Thyroid gland (tissue), 4 donors: Measurements from ENCODE around the gene IQCE. TPM values are rescaled to one million over a fixed set of nuclear protein-coding genes. Genes with fewer than 3 reads are reported as not detected.

Experiments used
- DNase-seq, 2 donors: peaks; one replicate each; pipeline ENCODE4 v3.0.0-alpha.2; 2019
- H3K27ac ChIP-seq, 3 donors: fragments of 200-600 bp; sonication (generic); 1 replicate in 2 of 3; 2 replicates in 1 of 3; pipeline ENCODE4 v1.5.1; 2016 to 2019; ENCODE audit warnings: mild to moderate bottlenecking in 1 of 3, moderate library complexity in 1 of 3
- H3K27me3 ChIP-seq: fragments of 200-600 bp; sonication (generic); one replicate; pipeline ENCODE4 v1.5.1; 2019
- H3K36me3 ChIP-seq, 2 donors: fragments of 200-600 bp; sonication (generic); one replicate each; pipeline ENCODE4 v1.5.1; 2016 to 2019
- H3K4me1 ChIP-seq, 2 donors: fragments of 200-600 bp; sonication (generic); one replicate each; pipeline ENCODE4 v1.5.1; 2017 to 2019
- H3K4me3 ChIP-seq, 3 donors: fragments of 200-600 bp; sonication (generic); replicated peaks in 1 of 3; 1 replicate in 2 of 3; 2 replicates in 1 of 3; pipeline ENCODE4 v1.5.1; 2016; ENCODE audit warnings: mild to moderate bottlenecking in 1 of 3
- H3K9me3 ChIP-seq: fragments of 200-600 bp; sonication (generic); one replicate; pipeline ENCODE4 v1.5.1; 2017
- POLR2A ChIP-seq, 2 donors: fragments of 450-650 bp; IDR thresholded peaks; one replicate each; pipeline ENCODE4 v1.6.1; 2017; ENCODE audit warnings: antibody characterized with exemption in 2 of 2, mild to moderate bottlenecking in 2 of 2, moderate library complexity in 1 of 2
- WGBS, 2 donors: methylation state at CpG; one replicate each; pipeline ENCODE4 v1.1.5; 2017; 5-methylcytosine and 5-hydroxymethylcytosine counted together
- intact Hi-C: fragments of 100-400 bp; cut with DNase I; formaldehyde crosslinking; loops from one replicate; pipeline ENCODE4 v1.15.1; 2023
- total RNA-seq, 4 donors: library from RNA; depleted of rRNA; stranded (reverse); fragments of >200 nt; gene quantifications; one replicate each; pipeline ENCODE4 v1.2.3, GENCODE V29; 2016
- TF ChIP-seq, protein P1 (sequence below), 6 experiments: fragments of 200-600 bp in 3 of 6; fragments of 450-650 bp in 3 of 6; sonication (generic) in 3 of 6; IDR thresholded peaks; one replicate each; pipeline ENCODE4 v1.5.1; 2016 to 2019; ENCODE audit warnings: antibody characterized with exemption in 6 of 6, mild to moderate bottlenecking in 2 of 6, inconsistent platforms in 1 of 6, moderate library complexity in 1 of 6

IQCE gene
- total RNA-seq, 4 donors from 2014 or later, result 16.0 to 40.2 (median 37.2) TPM

DNA sequence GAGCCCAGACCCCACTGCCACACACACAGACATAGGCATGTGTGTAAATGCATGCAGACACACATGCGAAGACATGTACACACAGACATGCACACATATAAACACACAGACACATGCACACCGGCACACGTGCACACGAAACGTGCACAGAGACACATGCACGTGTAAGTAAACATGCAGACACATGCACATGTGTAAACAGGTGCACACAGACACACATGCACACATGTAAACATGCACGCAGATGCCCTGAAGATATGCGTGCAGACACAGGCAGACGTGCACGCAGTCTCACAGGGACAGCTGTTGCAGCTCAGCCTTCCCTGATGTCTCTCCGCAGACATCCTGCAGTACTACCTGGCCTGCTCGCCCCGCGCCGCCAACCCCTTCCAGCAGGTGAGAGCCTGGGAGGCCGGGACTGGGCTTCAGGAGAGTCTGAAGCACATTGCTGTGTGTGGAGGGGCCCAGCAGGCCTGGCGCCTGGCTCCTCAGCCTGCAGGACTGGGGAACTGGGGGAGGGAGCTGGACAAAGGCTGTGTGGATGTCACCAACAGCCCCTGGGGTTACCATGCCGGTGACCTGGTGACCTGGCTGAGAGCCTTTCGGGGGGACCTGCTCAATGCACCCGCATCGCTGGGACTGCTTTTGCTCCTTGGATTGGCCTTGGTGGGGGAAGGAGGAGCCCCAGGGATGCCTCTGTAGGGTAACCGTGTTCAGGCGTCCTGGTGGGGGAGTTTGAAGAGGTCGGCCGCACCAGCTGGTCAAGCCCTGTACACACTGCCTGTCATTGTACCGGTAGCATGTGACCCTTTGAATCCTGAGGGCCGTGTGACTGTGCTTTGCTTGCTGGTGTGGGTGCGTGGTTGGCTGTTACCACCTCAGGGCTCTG lies 93.3 kb downstream of the IQCE start:
- intact Hi-C loops, result no loop called here
- DNase-seq, result no peak
- Histone ChIP-seq H3K36me3 (peaks cover 31 to 34% of the 10 kb centered on the region in 2 donors), H3K9me3 (no peaks in the 10 kb centered on the region), H3K27me3 (no peaks in the 10 kb centered on the region), H3K27ac (no peak overlapping the region), H3K4me1 (no peaks in the 10 kb centered on the region), H3K4me3 (no peak overlapping the region)
- no peak for TF ChIP-seq POLR2A (IDR thresholded peaks at IDR 0.05)
- TF ChIP-seq, protein P1, sequence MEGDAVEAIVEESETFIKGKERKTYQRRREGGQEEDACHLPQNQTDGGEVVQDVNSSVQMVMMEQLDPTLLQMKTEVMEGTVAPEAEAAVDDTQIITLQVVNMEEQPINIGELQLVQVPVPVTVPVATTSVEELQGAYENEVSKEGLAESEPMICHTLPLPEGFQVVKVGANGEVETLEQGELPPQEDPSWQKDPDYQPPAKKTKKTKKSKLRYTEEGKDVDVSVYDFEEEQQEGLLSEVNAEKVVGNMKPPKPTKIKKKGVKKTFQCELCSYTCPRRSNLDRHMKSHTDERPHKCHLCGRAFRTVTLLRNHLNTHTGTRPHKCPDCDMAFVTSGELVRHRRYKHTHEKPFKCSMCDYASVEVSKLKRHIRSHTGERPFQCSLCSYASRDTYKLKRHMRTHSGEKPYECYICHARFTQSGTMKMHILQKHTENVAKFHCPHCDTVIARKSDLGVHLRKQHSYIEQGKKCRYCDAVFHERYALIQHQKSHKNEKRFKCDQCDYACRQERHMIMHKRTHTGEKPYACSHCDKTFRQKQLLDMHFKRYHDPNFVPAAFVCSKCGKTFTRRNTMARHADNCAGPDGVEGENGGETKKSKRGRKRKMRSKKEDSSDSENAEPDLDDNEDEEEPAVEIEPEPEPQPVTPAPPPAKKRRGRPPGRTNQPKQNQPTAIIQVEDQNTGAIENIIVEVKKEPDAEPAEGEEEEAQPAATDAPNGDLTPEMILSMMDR (IDR thresholded peaks at IDR 0.05), result no peak
- WGBS, 2 donors, result 87 to 91% methylated on average over 13 to 27 of the region's 28 CpGs

DNA sequence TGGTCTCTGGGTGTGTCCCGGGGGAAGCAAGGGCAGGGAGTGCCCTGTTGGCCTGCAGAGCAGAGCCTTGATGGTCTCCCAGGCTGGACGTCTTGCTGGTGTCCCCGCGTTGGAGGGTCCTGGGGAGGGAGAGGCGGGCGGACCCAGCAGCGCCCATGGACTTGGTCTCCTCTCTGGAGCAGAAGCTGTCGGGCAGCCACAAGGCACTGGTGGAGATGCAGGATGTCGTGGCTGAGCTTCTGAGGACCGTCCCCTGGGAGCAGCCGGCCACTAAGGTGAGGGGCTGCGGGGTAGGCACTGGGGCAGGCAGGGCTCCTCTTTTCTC lies 93.9 kb downstream of the IQCE start:
- 96 to 98% methylated on average over 6 to 7 of the region's 12 CpGs for WGBS, 2 donors
- peaks cover 25 to 28% of the 10 kb centered on the region in 2 donors for H3K36me3 ChIP-seq
- intact Hi-C loops, result no loop called here

DNA sequence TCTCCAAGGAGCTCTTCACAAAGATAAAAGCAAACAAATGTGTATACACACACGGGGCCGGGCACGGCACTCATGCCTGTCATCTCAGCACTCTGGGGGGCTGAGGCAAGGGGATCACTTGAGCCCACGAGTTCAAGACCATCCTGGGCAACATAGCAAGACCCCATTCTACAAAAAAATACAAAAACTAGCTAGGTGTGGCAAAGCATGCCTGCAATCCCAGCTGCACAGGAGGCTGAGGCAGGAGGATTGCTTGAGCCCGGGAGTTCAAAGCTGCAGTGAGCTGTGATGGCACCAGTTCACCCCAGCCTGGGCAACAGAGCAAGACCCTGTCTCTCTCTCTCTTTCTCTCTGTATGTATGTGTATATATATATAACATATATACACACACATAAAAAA lies 95.3 kb downstream of the IQCE start:
- Histone ChIP-seq H3K27ac (no peak overlapping the region), H3K36me3 (peaks cover 22 to 23% of the 10 kb centered on the region in 2 donors), H3K4me3 (no peak overlapping the region), H3K4me1 (no peaks in the 10 kb centered on the region), H3K9me3 (no peaks in the 10 kb centered on the region), H3K27me3 (no peaks in the 10 kb centered on the region)
- no peak for DNase-seq
- intact Hi-C loops, result no loop called here
- 54 to 76% methylated on average over 5 of the region's 5 CpGs for whole genome bisulfite sequencing, 2 donors
- TF ChIP-seq POLR2A (IDR thresholded peaks at IDR 0.05), result no peak
- TF ChIP-seq, protein P1 (IDR thresholded peaks at IDR 0.05), result no peak

More for the DNA sequence above, 93.9 kb downstream of the IQCE start:
- Histone ChIP-seq H3K27me3 (no peaks in the 10 kb centered on the region), H3K27ac (no peak overlapping the region), H3K9me3 (no peaks in the 10 kb centered on the region), H3K4me1 (no peaks in the 10 kb centered on the region), H3K4me3 (no peak overlapping the region)
- TF ChIP-seq, protein P1 (IDR thresholded peaks at IDR 0.05), result no peak
- TF ChIP-seq POLR2A (IDR thresholded peaks at IDR 0.05), result no peak
- DNase-seq, result no peak

DNA sequence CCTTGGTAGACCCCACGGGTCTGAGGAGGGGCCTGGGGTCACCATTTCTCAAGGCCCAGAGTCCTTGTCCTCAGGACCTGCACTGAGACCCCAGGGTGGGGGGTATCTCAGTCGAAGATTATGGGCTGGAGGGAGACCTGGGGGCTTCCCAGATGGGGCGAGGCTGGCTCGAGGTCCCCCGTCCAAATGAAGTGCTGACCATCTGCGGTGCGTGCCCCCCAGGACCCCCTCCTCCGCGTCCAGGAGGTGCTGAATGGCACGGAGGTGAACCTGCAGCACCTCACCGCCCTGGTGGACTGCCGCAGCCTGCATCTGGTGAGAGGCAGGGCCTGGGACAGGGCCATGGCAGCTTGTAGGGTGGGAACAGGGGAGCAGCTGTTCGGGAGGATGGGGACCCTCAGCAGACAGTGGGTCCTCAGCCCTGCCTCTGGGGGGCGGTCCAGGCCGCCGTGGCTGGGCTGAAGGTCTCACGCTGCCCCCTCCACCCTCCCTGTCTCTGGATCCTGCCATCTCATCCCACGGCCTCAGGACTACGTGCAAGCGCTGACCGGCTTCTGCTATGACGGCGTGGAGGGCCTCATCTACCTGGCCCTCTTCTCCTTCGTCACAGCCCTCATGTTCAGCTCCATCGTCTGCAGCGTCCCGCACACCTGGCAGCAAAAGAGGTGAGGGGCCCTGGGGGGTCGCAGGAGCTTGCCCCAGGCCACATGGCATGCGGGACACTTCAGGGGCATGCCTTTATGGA lies 97.3 kb downstream of the IQCE start:
- no peaks in the 10 kb centered on the region for H3K9me3 ChIP-seq
- no peak overlapping the region for H3K27ac ChIP-seq
- H3K4me1 ChIP-seq, result no peaks in the 10 kb centered on the region
- TF ChIP-seq POLR2A (IDR thresholded peaks at IDR 0.05), result no peak
- TF ChIP-seq, protein P1 (IDR thresholded peaks at IDR 0.05), result no peak
- no peak for DNase-seq
- H3K4me3 ChIP-seq, result no peak overlapping the region
- H3K27me3 ChIP-seq, result no peaks in the 10 kb centered on the region
- intact Hi-C loops, result no loop called here
- WGBS, 2 donors, result 95 to 96% methylated on average over 8 to 27 of the region's 29 CpGs
- peaks cover 18 to 22% of the 10 kb centered on the region in 2 donors for H3K36me3 ChIP-seq

DNA sequence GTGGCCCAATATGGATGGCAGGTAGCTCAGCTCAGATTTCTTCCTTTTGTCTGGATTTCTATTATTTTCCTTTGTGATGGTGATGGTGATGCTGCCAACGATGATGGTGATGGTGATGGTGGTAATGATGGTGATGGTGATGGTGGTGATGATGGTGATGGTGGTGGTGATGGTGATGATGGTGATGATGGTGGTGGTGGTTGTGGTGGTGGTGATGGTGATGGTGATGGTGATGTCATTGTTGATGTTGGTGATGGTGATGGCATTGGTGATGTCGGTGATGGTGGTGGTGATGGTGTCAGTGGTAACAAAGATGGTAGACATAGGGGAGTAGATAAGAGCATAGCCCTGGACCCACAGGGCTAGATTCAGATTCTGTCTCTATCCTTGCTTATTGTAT lies 98.4 kb downstream of the IQCE start:
- H3K9me3 ChIP-seq, result no peaks in the 10 kb centered on the region
- intact Hi-C loops, result no loop called here
- peaks cover 16% of the 10 kb centered on the region in 2 donors for H3K36me3 ChIP-seq
- H3K4me3 ChIP-seq, result no peak overlapping the region
- H3K27me3 ChIP-seq, result no peaks in the 10 kb centered on the region
- no peak for TF ChIP-seq POLR2A (IDR thresholded peaks at IDR 0.05)
- TF ChIP-seq, protein P1 (IDR thresholded peaks at IDR 0.05), result no peak
- H3K4me1 ChIP-seq, result no peaks in the 10 kb centered on the region
- DNase-seq, result no peak
- WGBS, 2 donors, result 95 to 98% methylated on average over 2 of the region's 2 CpGs
- no peak overlapping the region for H3K27ac ChIP-seq
